Measurements from ENCODE around the gene POC1A. TPM values are rescaled to one million over a fixed set of nuclear protein-coding genes. Genes with fewer than 3 reads are reported as not detected.
"Not testable (repeated sequence)": the region's sequence is repeated elsewhere in the genome, so short reads cannot be mapped to it uniquely, and the experiment has no call there.

Gene POC1A
- total RNA-seq, 1 experiment from 2014 or later, result 35.0 TPM

- Histone ChIP-seq H3K36me3 (ENCODE audit: low read depth) (no peaks in the 10 kb centered on the region), H3K27me3 (ENCODE audit: insufficient read depth, low read depth) (no peaks in the 10 kb centered on the region), H3K4me3 (no peak overlapping the region), H3K9me3 (ENCODE audit: insufficient read depth, low read depth) (no peaks in the 10 kb centered on the region), H2AFZ (no peak overlapping the region), H3K4me2 (no peak overlapping the region), H3K9me2 (ENCODE audit: insufficient read depth) (no peaks in the 10 kb centered on the region), H3K4me1 (replicated peaks; ENCODE audit: insufficient read depth) (no peaks in the 10 kb centered on the region), H4K20me1 (ENCODE audit: insufficient read depth) (no peaks in the 10 kb centered on the region; the same call in 1 of the 2 replicates), H3F3A (ENCODE audit: insufficient read depth, low read depth) (no peaks in the 10 kb centered on the region), H3K79me2 (ENCODE audit: low read depth) (no peaks in the 10 kb centered on the region), H3K27ac (no peak overlapping the region)
- POLR2A ChIA-PET (ENCODE audit: unreplicated experiment), result interaction anchor here (0.6 kb wide), 1 partner anchor 17 kb away, joined by 6 read pairs; no protein-coding TSS in a partner anchor
- intact Hi-C loops (cut with micrococcal nuclease; ENCODE audit: unreplicated experiment), result no loop called here
- CTCF ChIA-PET, result interaction anchor here (0.6 kb wide), 1 partner anchor 31 kb away, joined by 3 read pairs; no protein-coding TSS in a partner anchor
- TF ChIP-seq EZH2 (IDR thresholded peaks at IDR 0.05; ENCODE audit: low read depth) (no peak), CTCF (conservative IDR thresholded peaks at IDR 0.05) (no peak)
- no TSS peak for BruUV-seq (replicated peaks)
- peak in 1 of 2 experiments; percentile 29 for DNase-seq
Measured at GRCh38 chr3:52036222-52036694, 118.0 kb downstream of the POC1A start.

- H3K4me1 ChIP-seq (replicated peaks; ENCODE audit: insufficient read depth), result no peaks in the 10 kb centered on the region
- H3K4me3 ChIP-seq, result no peak overlapping the region
- no peaks in the 10 kb centered on the region for H3F3A ChIP-seq (ENCODE audit: insufficient read depth, low read depth)
- no peak overlapping the region for H3K27ac ChIP-seq
- TF ChIP-seq EZH2 (IDR thresholded peaks at IDR 0.05; ENCODE audit: low read depth) (no peak), CTCF (conservative IDR thresholded peaks at IDR 0.05) (no peak)
- no peak overlapping the region for H2AFZ ChIP-seq
- H3K9me3 ChIP-seq (ENCODE audit: insufficient read depth, low read depth), result no peaks in the 10 kb centered on the region
- no peaks in the 10 kb centered on the region for H3K27me3 ChIP-seq (ENCODE audit: insufficient read depth, low read depth)
- H3K36me3 ChIP-seq (ENCODE audit: low read depth), result no peaks in the 10 kb centered on the region
- no peaks in the 10 kb centered on the region for H3K9me2 ChIP-seq (ENCODE audit: insufficient read depth)
- intact Hi-C loops (cut with micrococcal nuclease; ENCODE audit: unreplicated experiment), result no loop called here
- H3K4me2 ChIP-seq, result no peak overlapping the region
- H4K20me1 ChIP-seq (ENCODE audit: insufficient read depth), result no peaks in the 10 kb centered on the region; the same call in 1 of the 2 replicates
- BruUV-seq (replicated peaks), result no TSS peak
- no peaks in the 10 kb centered on the region for H3K79me2 ChIP-seq (ENCODE audit: low read depth)
- POLR2A ChIA-PET (ENCODE audit: unreplicated experiment), result no interaction called here
- no peak for DNase-seq
- CTCF ChIA-PET, result no interaction called here
Measured at GRCh38 chr3:52034651-52035050, 119.6 kb downstream of the POC1A start.

GRCh38 chr3:52034212-52034611 lies 120.0 kb downstream of the POC1A start:
- Histone ChIP-seq H3K4me2 (no peak overlapping the region), H3K27ac (no peak overlapping the region), H3K9me3 (ENCODE audit: insufficient read depth, low read depth) (no peaks in the 10 kb centered on the region), H3K79me2 (ENCODE audit: low read depth) (no peaks in the 10 kb centered on the region), H3K9me2 (ENCODE audit: insufficient read depth) (no peaks in the 10 kb centered on the region), H3K36me3 (ENCODE audit: low read depth) (no peaks in the 10 kb centered on the region), H2AFZ (no peak overlapping the region), H3K27me3 (ENCODE audit: insufficient read depth, low read depth) (no peaks in the 10 kb centered on the region), H3K4me3 (no peak overlapping the region), H4K20me1 (ENCODE audit: insufficient read depth) (no peaks in the 10 kb centered on the region; the same call in 1 of the 2 replicates), H3F3A (ENCODE audit: insufficient read depth, low read depth) (no peaks in the 10 kb centered on the region), H3K4me1 (replicated peaks; ENCODE audit: insufficient read depth) (no peaks in the 10 kb centered on the region)
- BruUV-seq (replicated peaks), result no TSS peak
- intact Hi-C loops (cut with micrococcal nuclease; ENCODE audit: unreplicated experiment), result no loop called here
- no peak for TF ChIP-seq CTCF (conservative IDR thresholded peaks at IDR 0.05)
- TF ChIP-seq EZH2 (IDR thresholded peaks at IDR 0.05; ENCODE audit: low read depth), result no peak
- no peak for DNase-seq
- ChIA-PET CTCF (no interaction called here), POLR2A (ENCODE audit: unreplicated experiment) (no interaction called here)

- H4K20me1 ChIP-seq (ENCODE audit: insufficient read depth); intact Hi-C loops (cut with micrococcal nuclease; ENCODE audit: unreplicated experiment); H3K79me2 ChIP-seq (ENCODE audit: low read depth); H3K4me3 ChIP-seq; H2AFZ ChIP-seq; H3K9me2 ChIP-seq (ENCODE audit: insufficient read depth); POLR2A ChIA-PET (ENCODE audit: unreplicated experiment); H3K9me3 ChIP-seq (ENCODE audit: insufficient read depth, low read depth); H3K4me2 ChIP-seq; H3K27me3 ChIP-seq (ENCODE audit: insufficient read depth, low read depth); H3K27ac ChIP-seq; H3F3A ChIP-seq (ENCODE audit: insufficient read depth, low read depth); BruUV-seq (replicated peaks); H3K36me3 ChIP-seq (ENCODE audit: low read depth); DNase-seq; H3K4me1 ChIP-seq (replicated peaks; ENCODE audit: insufficient read depth); CTCF ChIA-PET: not testable (repeated sequence)
Measured at GRCh38 chr3:52033748-52034147, 120.5 kb downstream of the POC1A start.

Data from PC-9 (cell line).